ENCODE measurements around the gene CYP2A6.
A peak's percentile ranks its signal among the peaks of the same experiment; 100 is the strongest.

GRCh38 chr19:40797963-40798682, 52.1 kb downstream of the CYP2A6 start:
- no peak for TF ChIP-seq EZH2phosphoT487 (IDR thresholded peaks at IDR 0.05; ENCODE audit: low read depth)
- peak; percentile 55 for TF ChIP-seq CTCF (IDR thresholded peaks at IDR 0.05; ENCODE audit: low read depth, low read length)
